SK-N-SH (cell line): ENCODE results near the gene SLC35G6. TPM values are rescaled to one million over a fixed set of nuclear protein-coding genes. Genes with fewer than 3 reads are reported as not detected.

Experiments used
- CTCF ChIA-PET: fragments of 300-600, 350-600 bp; formaldehyde crosslinking; extraction: SDS; loops from one replicate; lab custom pipeline; 2021; lab: Yijun Ruan, JAX
- POLR2A ChIA-PET: fragments of 350-600 bp; sonication (Branson Sonifier 250); formaldehyde crosslinking; extraction: SDS; loops from one replicate; lab custom pipeline; 2020; ENCODE audit warnings: antibody characterized with exemption, inconsistent platforms; lab: Yijun Ruan, JAX
- DNase-seq: peaks from one replicate; pipeline ENCODE4 v3.0.0; 2012
- H2AFZ ChIP-seq: fragments of 200-600 bp; sonication (generic); 2 replicates; pipeline ENCODE4 v1.8.1; 2016; ENCODE audit warnings: antibody characterized with exemption, mild to moderate bottlenecking, low read depth
- H3F3A ChIP-seq: fragments of 200-600 bp; sonication (generic); replicated peaks from 2 replicates; pipeline ENCODE3; 2016; ENCODE audit warnings: antibody characterized with exemption, mild to moderate bottlenecking; ENCODE audit not compliant: insufficient read depth
- H3K27ac ChIP-seq, 2 experiments: fragments of 200-500 bp in 1 of 2; fragments of 200-600 bp in 1 of 2; sonication (Bioruptor generic) in 1 of 2; sonication (generic), shearing (Covaris generic) in 1 of 2; 2 replicates each; pipeline versions ENCODE4 v1.5.1 to v1.6.1; 2014 to 2016; ENCODE audit warnings: low read depth in 2 of 2, inconsistent platforms in 1 of 2, low read length in 1 of 2, mild to moderate bottlenecking in 1 of 2, mixed read lengths in 1 of 2
- H3K27me3 ChIP-seq: fragments of 200-600 bp; sonication (generic), shearing (Covaris generic); 2 replicates; pipeline ENCODE4 v1.6.1; 2016; ENCODE audit warnings: mixed run types; ENCODE audit not compliant: insufficient read depth
- H3K36me3 ChIP-seq, 2 experiments: fragments of 200-500 bp in 1 of 2; fragments of 200-600 bp in 1 of 2; sonication (Bioruptor generic) in 1 of 2; sonication (generic) in 1 of 2; replicated peaks in 1 of 2; 2 replicates each; pipeline versions ENCODE3 to v1.5.1; 2014 to 2016; ENCODE audit warnings: low read length in 1 of 2, mild to moderate bottlenecking in 1 of 2; ENCODE audit not compliant: insufficient read depth in 2 of 2, control insufficient read depth in 1 of 2
- H3K4me1 ChIP-seq, 2 experiments: fragments of 200-500 bp in 1 of 2; fragments of 200-600 bp in 1 of 2; sonication (Bioruptor generic) in 1 of 2; sonication (generic), shearing (Covaris generic) in 1 of 2; 2 replicates each; pipeline versions ENCODE4 v1.5.1 to v1.6.1; 2014 to 2016; ENCODE audit warnings: low read depth in 1 of 2, low read length in 1 of 2, mixed run types in 1 of 2; ENCODE audit not compliant: insufficient read depth in 2 of 2, control insufficient read depth in 1 of 2
- H3K4me2 ChIP-seq: fragments of 200-600 bp; sonication (generic), shearing (Covaris generic); 2 replicates; pipeline ENCODE4 v1.6.1; 2017; ENCODE audit warnings: mixed run types
- H3K4me3 ChIP-seq, 2 experiments: fragments of 200-500 bp in 1 of 2; fragments of 200-600 bp in 1 of 2; sonication (Bioruptor generic) in 1 of 2; sonication (generic), shearing (Covaris generic) in 1 of 2; 2 replicates each; pipeline versions ENCODE4 v1.5.1 to v1.8.1; 2014 to 2016; ENCODE audit warnings: low read depth in 2 of 2, inconsistent platforms in 1 of 2, low read length in 1 of 2, mild to moderate bottlenecking in 1 of 2, mixed read lengths in 1 of 2, moderate library complexity in 1 of 2
- H3K79me2 ChIP-seq: fragments of 200-600 bp; sonication (generic); 2 replicates; pipeline ENCODE4 v1.8.1; 2017; ENCODE audit warnings: mild to moderate bottlenecking; ENCODE audit not compliant: insufficient read depth
- H3K9ac ChIP-seq: fragments of 200-600 bp; sonication (generic); 2 replicates; pipeline ENCODE4 v1.6.1; 2017; ENCODE audit warnings: mixed run types
- H3K9me2 ChIP-seq: fragments of 200-600 bp; sonication (generic); 2 replicates; pipeline ENCODE4 v1.6.1; 2017; ENCODE audit warnings: mixed run types
- H3K9me3 ChIP-seq: fragments of 200-600 bp; sonication (generic); 2 replicates; pipeline ENCODE4 v1.6.1; 2017; ENCODE audit warnings: mixed run types, mild to moderate bottlenecking, moderate library complexity
- H4K20me1 ChIP-seq: fragments of 200-600 bp; sonication (generic); 2 replicates; pipeline ENCODE4 v1.6.1; 2017; ENCODE audit warnings: mild to moderate bottlenecking, mixed run types; ENCODE audit not compliant: insufficient read depth
- CHD2 ChIP-seq: fragments of 150-350 bp; IDR thresholded peaks from 2 replicates; pipeline ENCODE4 v1.6.1; 2018; ENCODE audit warnings: low read length; ENCODE audit not compliant: partially characterized antibody
- EP300 ChIP-seq, 2 experiments: IDR thresholded peaks; 2 replicates each; pipeline versions ENCODE4 v1.4.0 to v1.6.1; 2012; ENCODE audit warnings: borderline replicate concordance in 1 of 2, low read depth in 1 of 2, low read length in 1 of 2
- EZH2phosphoT487 ChIP-seq: fragments of 200-600 bp; sonication (generic); IDR thresholded peaks from 2 replicates; pipeline ENCODE4 v1.6.1; 2017; ENCODE audit warnings: low read depth, mixed run types, mild to moderate bottlenecking, antibody characterized with exemption, moderate library complexity, borderline replicate concordance
- FOSL2 ChIP-seq: IDR thresholded peaks from 2 replicates; pipeline ENCODE4 v1.4.0; 2012; ENCODE audit warnings: low read depth, mild to moderate bottlenecking, moderate library complexity, borderline replicate concordance
- FOXJ3 ChIP-seq: sonication (generic); formaldehyde crosslinking; IDR thresholded peaks from 2 replicates; pipeline ENCODE4 v1.5.1; 2020; ENCODE audit warnings: mild to moderate bottlenecking, missing genetic modification reagents
- GATA2 ChIP-seq: sonication (generic); formaldehyde crosslinking; IDR thresholded peaks from 2 replicates; pipeline ENCODE4 v1.5.0; 2020; ENCODE audit warnings: mild to moderate bottlenecking, missing genetic modification reagents
- JUND ChIP-seq: IDR thresholded peaks from 2 replicates; pipeline ENCODE4 v1.4.0; 2012
- MXI1 ChIP-seq: IDR thresholded peaks from 2 replicates; pipeline ENCODE4 v1.6.1; 2012; ENCODE audit warnings: mild to moderate bottlenecking, low read depth, low read length, improper control_type of control experiment
- NFIC ChIP-seq: IDR thresholded peaks from 2 replicates; pipeline ENCODE4 v1.4.0; 2012; ENCODE audit warnings: borderline replicate concordance
- NRF1 ChIP-seq: IDR thresholded peaks from 2 replicates; pipeline ENCODE4 v1.6.1; 2012; ENCODE audit warnings: low read depth, mild to moderate bottlenecking, low read length
- RCOR1 ChIP-seq: fragments of 150-350 bp; IDR thresholded peaks from 2 replicates; pipeline ENCODE4 v1.6.1; 2017; ENCODE audit warnings: antibody characterized with exemption, low read length
- RFX5 ChIP-seq: IDR thresholded peaks from 2 replicates; pipeline ENCODE4 v1.6.1; 2012; ENCODE audit warnings: mild to moderate bottlenecking, improper control_type of control experiment, low read length
- RXRA ChIP-seq: IDR thresholded peaks from 2 replicates; pipeline ENCODE4 v1.4.0; 2012; ENCODE audit warnings: low read depth, mild to moderate bottlenecking, borderline replicate concordance
- SIN3A ChIP-seq: IDR thresholded peaks from 2 replicates; pipeline ENCODE4 v1.6.1; 2012; ENCODE audit warnings: low read depth, mild to moderate bottlenecking, low read length, moderate library complexity, borderline replicate concordance
- USF1 ChIP-seq: IDR thresholded peaks from 2 replicates; pipeline ENCODE4 v1.4.0; 2012; ENCODE audit warnings: low read depth, borderline replicate concordance
- USF2 ChIP-seq: fragments of 150-350 bp; IDR thresholded peaks from 2 replicates; pipeline ENCODE4 v1.6.1; 2017; ENCODE audit warnings: antibody characterized with exemption, low read length, low read depth, borderline replicate concordance
- WGBS: methylation state at CpG from one replicate; pipeline ENCODE4 v1.1.6; 2017; ENCODE audit warnings: low lambda C conversion rate; 5-methylcytosine and 5-hydroxymethylcytosine counted together
- polyA plus RNA-seq, 3 experiments: library from polyadenylated mRNA; depleted of rRNA; stranded (reverse); fragments of >200 nt; gene quantifications; 2 replicates each; pipeline ENCODE4 v1.2.3, GENCODE V29; 2012
- TF ChIP-seq, protein P1 (sequence below): IDR thresholded peaks from 2 replicates; pipeline ENCODE4 v1.4.0; 2012; ENCODE audit warnings: low read depth, borderline replicate concordance
- TF ChIP-seq, protein P2 (sequence below): fragments of 150-350 bp; IDR thresholded peaks from 2 replicates; pipeline ENCODE4 v1.6.1; 2016; ENCODE audit warnings: mild to moderate bottlenecking, low read depth, low read length
- TF ChIP-seq, protein P3 (sequence below): IDR thresholded peaks from 2 replicates; pipeline ENCODE4 v1.4.0; 2012; ENCODE audit warnings: low read depth

SLC35G6 gene
- polyA plus RNA-seq, 1 of the 3 experiments (the other 2 are of a cell fraction): not detected

DNA sequence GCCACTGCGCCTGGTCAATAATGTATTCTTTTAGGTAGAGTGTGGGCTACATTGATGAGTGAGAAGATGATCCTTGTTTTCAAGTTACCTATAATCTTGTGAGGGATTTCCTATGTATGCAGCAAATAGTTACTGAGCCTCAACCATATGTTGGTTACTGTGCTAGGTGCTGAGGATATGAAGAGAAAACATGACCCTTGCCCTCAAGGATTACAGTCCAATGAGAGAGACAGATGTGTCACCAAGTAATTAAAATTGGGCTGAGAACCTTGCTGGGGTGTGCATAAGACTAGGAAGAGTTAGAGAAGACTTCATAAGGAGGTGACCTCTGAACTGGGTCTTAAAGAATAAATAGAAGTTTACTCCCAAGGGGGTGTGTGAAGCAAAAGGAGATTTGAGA is 10.3 kb downstream of the SLC35G6 start:
- no peak for DNase-seq
- Histone ChIP-seq H3K9me3 (no peaks in the 10 kb centered on the region), H3K9ac (no peak overlapping the region), H3K27ac (no peak overlapping the region), H3K4me1 (peaks cover 10 to 16% of the 10 kb centered on the region in 2 experiments), H3K36me3 (peaks cover 14 to 23% of the 10 kb centered on the region in 2 experiments), H3K4me3 (no peak overlapping the region), H3K9me2 (no peaks in the 10 kb centered on the region), H4K20me1 (peaks cover 99% of the 10 kb centered on the region), H3K27me3 (no peaks in the 10 kb centered on the region), H3K4me2 (no peak overlapping the region), H3F3A (no peaks in the 10 kb centered on the region)
- CTCF ChIA-PET: interaction anchor here (1.2 to 1.4 kb wide), 2 partner anchors 22 to 24 kb away, joined by 3 to 8 read pairs; no protein-coding TSS in a partner anchor
- POLR2A ChIA-PET: interaction anchor here (0.6 kb wide), 1 partner anchor 91 kb away, joined by 3 read pairs; no protein-coding TSS in a partner anchor
- no peak for TF ChIP-seq FOSL2
- no peak for TF ChIP-seq NRF1
- no peak for TF ChIP-seq EZH2phosphoT487
- no peak for TF ChIP-seq USF1
- no peak for TF ChIP-seq CHD2
- TF ChIP-seq, protein P1, sequence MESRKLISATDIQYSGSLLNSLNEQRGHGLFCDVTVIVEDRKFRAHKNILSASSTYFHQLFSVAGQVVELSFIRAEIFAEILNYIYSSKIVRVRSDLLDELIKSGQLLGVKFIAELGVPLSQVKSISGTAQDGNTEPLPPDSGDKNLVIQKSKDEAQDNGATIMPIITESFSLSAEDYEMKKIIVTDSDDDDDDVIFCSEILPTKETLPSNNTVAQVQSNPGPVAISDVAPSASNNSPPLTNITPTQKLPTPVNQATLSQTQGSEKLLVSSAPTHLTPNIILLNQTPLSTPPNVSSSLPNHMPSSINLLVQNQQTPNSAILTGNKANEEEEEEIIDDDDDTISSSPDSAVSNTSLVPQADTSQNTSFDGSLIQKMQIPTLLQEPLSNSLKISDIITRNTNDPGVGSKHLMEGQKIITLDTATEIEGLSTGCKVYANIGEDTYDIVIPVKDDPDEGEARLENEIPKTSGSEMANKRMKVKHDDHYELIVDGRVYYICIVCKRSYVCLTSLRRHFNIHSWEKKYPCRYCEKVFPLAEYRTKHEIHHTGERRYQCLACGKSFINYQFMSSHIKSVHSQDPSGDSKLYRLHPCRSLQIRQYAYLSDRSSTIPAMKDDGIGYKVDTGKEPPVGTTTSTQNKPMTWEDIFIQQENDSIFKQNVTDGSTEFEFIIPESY: no peak
- no peak for TF ChIP-seq EP300 (IDR thresholded peaks at IDR 0.05; ENCODE audit: borderline replicate concordance in 1 of 2, low read depth in 1 of 2, low read length in 1 of 2)
- no peak for TF ChIP-seq RFX5
- no peak for TF ChIP-seq FOXJ3 (CRISPR knock-in tag)
- TF ChIP-seq MXI1: no peak
- TF ChIP-seq GATA2 (CRISPR knock-in tag): no peak
- TF ChIP-seq NFIC: no peak
- no peak for TF ChIP-seq JUND
- TF ChIP-seq SIN3A: no peak
- TF ChIP-seq RXRA: no peak
- TF ChIP-seq USF2: no peak
- TF ChIP-seq RCOR1: no peak
- TF ChIP-seq, protein P2, sequence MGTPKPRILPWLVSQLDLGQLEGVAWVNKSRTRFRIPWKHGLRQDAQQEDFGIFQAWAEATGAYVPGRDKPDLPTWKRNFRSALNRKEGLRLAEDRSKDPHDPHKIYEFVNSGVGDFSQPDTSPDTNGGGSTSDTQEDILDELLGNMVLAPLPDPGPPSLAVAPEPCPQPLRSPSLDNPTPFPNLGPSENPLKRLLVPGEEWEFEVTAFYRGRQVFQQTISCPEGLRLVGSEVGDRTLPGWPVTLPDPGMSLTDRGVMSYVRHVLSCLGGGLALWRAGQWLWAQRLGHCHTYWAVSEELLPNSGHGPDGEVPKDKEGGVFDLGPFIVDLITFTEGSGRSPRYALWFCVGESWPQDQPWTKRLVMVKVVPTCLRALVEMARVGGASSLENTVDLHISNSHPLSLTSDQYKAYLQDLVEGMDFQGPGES: no peak
- TF ChIP-seq, protein P3, sequence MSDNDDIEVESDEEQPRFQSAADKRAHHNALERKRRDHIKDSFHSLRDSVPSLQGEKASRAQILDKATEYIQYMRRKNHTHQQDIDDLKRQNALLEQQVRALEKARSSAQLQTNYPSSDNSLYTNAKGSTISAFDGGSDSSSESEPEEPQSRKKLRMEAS: no peak
- TF ChIP-seq, all 33 proteins: peak for 0
- Histone ChIP-seq H3K79me2 (peaks cover 100% of the 10 kb centered on the region), H2AFZ (no peak overlapping the region)
- 100% methylated on average over 1 of the region's 1 CpG for WGBS
